Activated CD8-positive, alpha-beta memory T cell treated with anti-CD3 and anti-CD28 coated beads, Interleukin-2, amount 50 U/mL, for 48 hours (primary cell): Measurements from ENCODE around the gene C6orf132.
"Not testable (repeated sequence)": the region's sequence is repeated elsewhere in the genome, so short reads cannot be mapped to it uniquely, and the experiment has no call there.

Experiments
- DNase-seq: peaks from one replicate; pipeline ENCODE4 v3.0.0-alpha.2; 2020

The C6orf132 gene

GRCh38 chr6:42158631-42159030, 16.2 kb upstream of the C6orf132 start:
- DNase-seq, result no peak

- DNase-seq, result no peak
Observed at GRCh38 chr6:42158011-42158410, 15.6 kb upstream of the C6orf132 start.

GRCh38 chr6:42156638-42157037, 14.2 kb upstream of the C6orf132 start:
- DNase-seq, result no peak

GRCh38 chr6:42155293-42155692, 12.9 kb upstream of the C6orf132 start:
- DNase-seq, result no peak

GRCh38 chr6:42154461-42155209, 12.2 kb upstream of the C6orf132 start:
- DNase-seq, result no peak

GRCh38 chr6:42153921-42154320, 11.5 kb upstream of the C6orf132 start:
- no peak for DNase-seq

- DNase-seq, result not testable (repeated sequence)
Observed at GRCh38 chr6:42152528-42153213, 10.3 kb upstream of the C6orf132 start.

- DNase-seq, result no peak
Observed at GRCh38 chr6:42152024-42152423, 9.6 kb upstream of the C6orf132 start.

GRCh38 chr6:42150254-42150653, 7.8 kb upstream of the C6orf132 start:
- DNase-seq, result no peak

GRCh38 chr6:42148058-42148457, 5.6 kb upstream of the C6orf132 start:
- DNase-seq, result no peak

GRCh38 chr6:42147138-42147562, 4.7 kb upstream of the C6orf132 start:
- DNase-seq, result no peak

GRCh38 chr6:42141603-42142117, 760 bp downstream of the C6orf132 start:
- DNase-seq, result no peak

- no peak for DNase-seq
Observed at GRCh38 chr6:42140756-42141602, 1.4 kb downstream of the C6orf132 start.

GRCh38 chr6:42140032-42140431, 2.4 kb downstream of the C6orf132 start:
- no peak for DNase-seq

GRCh38 chr6:42138630-42139619, 3.5 kb downstream of the C6orf132 start:
- no peak for DNase-seq

GRCh38 chr6:42138190-42138589, 4.2 kb downstream of the C6orf132 start:
- no peak for DNase-seq

- no peak for DNase-seq
Observed at GRCh38 chr6:42137194-42137753, 5.1 kb downstream of the C6orf132 start.

- peak; percentile 74 for DNase-seq
Observed at GRCh38 chr6:42136508-42137193, 5.8 kb downstream of the C6orf132 start.

- DNase-seq, result no peak
Observed at GRCh38 chr6:42135722-42136121, 6.7 kb downstream of the C6orf132 start.

- no peak for DNase-seq
Observed at GRCh38 chr6:42135161-42135560, 7.3 kb downstream of the C6orf132 start.

GRCh38 chr6:42133926-42134325, 8.5 kb downstream of the C6orf132 start:
- DNase-seq, result no peak
